Testis (tissue), 3 donors: ENCODE measurements around the gene CD109. TPM values are rescaled to one million over a fixed set of nuclear protein-coding genes. Genes with fewer than 3 reads are reported as not detected.

Source experiments
- DNase-seq: peaks from one replicate; pipeline ENCODE4 v3.0.0-alpha.2; 2019
- H3K27ac ChIP-seq, 2 donors: fragments of 200-600 bp; sonication (generic); one replicate each; pipeline ENCODE4 v1.5.1; 2019
- H3K27me3 ChIP-seq: fragments of 200-600 bp; sonication (generic); one replicate; pipeline ENCODE4 v1.5.1; 2019
- H3K36me3 ChIP-seq: fragments of 200-600 bp; sonication (generic); one replicate; pipeline ENCODE4 v1.5.1; 2017; ENCODE audit warnings: low read depth; ENCODE audit errors: missing control alignments
- H3K4me1 ChIP-seq: fragments of 200-600 bp; sonication (generic); one replicate; pipeline ENCODE4 v1.5.1; 2019
- H3K4me3 ChIP-seq, 2 donors: fragments of 200-600 bp; sonication (generic); one replicate each; pipeline ENCODE4 v1.5.1; 2017 to 2019
- H3K9me3 ChIP-seq: fragments of 200-600 bp; sonication (generic); one replicate; pipeline ENCODE4 v1.5.1; 2017
- POLR2A ChIP-seq: fragments of 450-650 bp; IDR thresholded peaks from one replicate; pipeline ENCODE4 v1.6.1; 2017; ENCODE audit warnings: antibody characterized with exemption, mild to moderate bottlenecking, moderate library complexity
- WGBS, 2 donors: methylation state at CpG; one replicate each; pipeline ENCODE4 v1.1.5; 2018; 5-methylcytosine and 5-hydroxymethylcytosine counted together
- intact Hi-C: fragments of 100-400 bp; cut with DNase I; formaldehyde crosslinking; loops from one replicate; pipeline ENCODE4 v1.15.1; 2023; ENCODE audit warnings: low total_unique reads
- polyA plus RNA-seq: library from polyadenylated mRNA; stranded (reverse); fragments of 350-450 nt; fragmentation: Illumina TruSeq; extraction: RNeasy Lipid Tissue Mini Kit (QIAGEN cat#74804); gene quantifications from one replicate; pipeline ENCODE4 v1.2.3, GENCODE V29; 2014; ENCODE audit warnings: low read depth, low replicate concordance; ENCODE audit not compliant: insufficient read depth
- total RNA-seq, 2 donors: library from RNA; depleted of rRNA; stranded (reverse); fragments of >200 nt; gene quantifications; one replicate each; pipeline ENCODE4 v1.2.3, GENCODE V29; 2016
- TF ChIP-seq, protein P1 (sequence below), 3 experiments: fragments of 450-650 bp in 2 of 3; fragments of 200-600 bp in 1 of 3; sonication (generic) in 1 of 3; IDR thresholded peaks; one replicate each; pipeline ENCODE4 v1.5.1; 2016 to 2019; ENCODE audit warnings: antibody characterized with exemption in 3 of 3, mild to moderate bottlenecking in 2 of 3, moderate library complexity in 1 of 3

Gene CD109
- total and polyA plus RNA-seq, 3 donors from 2014 or later = 4.0 to 7.0 (median 5.4) TPM

DNA sequence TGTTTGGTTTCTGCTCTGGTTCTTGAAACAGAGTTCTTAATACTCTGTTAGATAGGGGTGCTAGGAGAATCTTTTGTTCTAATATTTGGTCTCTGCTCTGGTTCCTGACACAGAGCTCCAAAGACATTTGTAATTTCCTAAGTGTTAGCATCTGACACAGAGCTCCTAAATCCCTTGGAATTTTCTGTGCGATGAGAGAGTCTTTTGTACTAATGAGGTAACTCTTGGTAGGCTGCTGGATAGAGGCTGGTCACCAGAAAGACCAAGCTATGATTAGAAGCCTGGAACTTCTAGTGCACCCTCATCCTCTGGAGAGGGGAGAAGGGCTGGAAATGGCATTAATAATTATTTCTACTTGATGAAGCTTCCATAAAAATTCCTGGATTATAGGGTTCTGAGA lies 7.7 kb upstream of the CD109 start:
- Histone ChIP-seq H3K4me3 (no peak overlapping the region), H3K27me3 (no peaks in the 10 kb centered on the region), H3K9me3 (no peaks in the 10 kb centered on the region), H3K4me1 (no peaks in the 10 kb centered on the region), H3K36me3 (no peaks in the 10 kb centered on the region), H3K27ac (no peak overlapping the region)
- intact Hi-C loops = no loop called here
- no peak for DNase-seq
- TF ChIP-seq, protein P1, sequence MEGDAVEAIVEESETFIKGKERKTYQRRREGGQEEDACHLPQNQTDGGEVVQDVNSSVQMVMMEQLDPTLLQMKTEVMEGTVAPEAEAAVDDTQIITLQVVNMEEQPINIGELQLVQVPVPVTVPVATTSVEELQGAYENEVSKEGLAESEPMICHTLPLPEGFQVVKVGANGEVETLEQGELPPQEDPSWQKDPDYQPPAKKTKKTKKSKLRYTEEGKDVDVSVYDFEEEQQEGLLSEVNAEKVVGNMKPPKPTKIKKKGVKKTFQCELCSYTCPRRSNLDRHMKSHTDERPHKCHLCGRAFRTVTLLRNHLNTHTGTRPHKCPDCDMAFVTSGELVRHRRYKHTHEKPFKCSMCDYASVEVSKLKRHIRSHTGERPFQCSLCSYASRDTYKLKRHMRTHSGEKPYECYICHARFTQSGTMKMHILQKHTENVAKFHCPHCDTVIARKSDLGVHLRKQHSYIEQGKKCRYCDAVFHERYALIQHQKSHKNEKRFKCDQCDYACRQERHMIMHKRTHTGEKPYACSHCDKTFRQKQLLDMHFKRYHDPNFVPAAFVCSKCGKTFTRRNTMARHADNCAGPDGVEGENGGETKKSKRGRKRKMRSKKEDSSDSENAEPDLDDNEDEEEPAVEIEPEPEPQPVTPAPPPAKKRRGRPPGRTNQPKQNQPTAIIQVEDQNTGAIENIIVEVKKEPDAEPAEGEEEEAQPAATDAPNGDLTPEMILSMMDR (IDR thresholded peaks at IDR 0.05) = no peak
- TF ChIP-seq POLR2A = no peak
- WGBS, 2 donors = 73 to 91% methylated on average over 1 of the region's 1 CpG

DNA sequence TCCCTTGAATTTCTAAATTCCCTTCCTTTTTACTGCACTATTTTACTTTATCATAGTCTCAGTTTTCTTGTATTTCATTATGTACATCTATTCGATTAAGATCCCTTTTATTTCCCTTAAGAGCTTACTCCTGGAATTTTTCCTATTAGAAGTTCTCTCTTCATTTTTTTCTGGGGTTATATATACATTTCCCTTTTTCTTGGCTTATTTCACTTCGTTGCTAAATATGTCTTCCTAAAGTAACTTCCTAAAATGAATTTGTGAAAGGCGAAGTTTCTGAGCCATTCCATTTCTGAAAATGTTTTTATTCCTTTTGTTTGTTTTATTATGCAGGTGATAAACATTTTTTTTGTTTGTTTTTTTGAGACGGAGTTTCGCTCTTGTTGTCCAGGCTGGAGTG lies 5.9 kb upstream of the CD109 start:
- H3K9me3 ChIP-seq = no peaks in the 10 kb centered on the region
- intact Hi-C loops = no loop called here
- TF ChIP-seq, protein P1 (IDR thresholded peaks at IDR 0.05) = no peak
- no peak for TF ChIP-seq POLR2A
- H3K27me3 ChIP-seq = no peaks in the 10 kb centered on the region
- no peak for DNase-seq
- no peak overlapping the region for H3K4me3 ChIP-seq
- 90 to 94% methylated on average over 5 of the region's 5 CpGs for WGBS, 2 donors
- no peak overlapping the region for H3K27ac ChIP-seq
- no peaks in the 10 kb centered on the region for H3K4me1 ChIP-seq
- no peaks in the 10 kb centered on the region for H3K36me3 ChIP-seq

DNA sequence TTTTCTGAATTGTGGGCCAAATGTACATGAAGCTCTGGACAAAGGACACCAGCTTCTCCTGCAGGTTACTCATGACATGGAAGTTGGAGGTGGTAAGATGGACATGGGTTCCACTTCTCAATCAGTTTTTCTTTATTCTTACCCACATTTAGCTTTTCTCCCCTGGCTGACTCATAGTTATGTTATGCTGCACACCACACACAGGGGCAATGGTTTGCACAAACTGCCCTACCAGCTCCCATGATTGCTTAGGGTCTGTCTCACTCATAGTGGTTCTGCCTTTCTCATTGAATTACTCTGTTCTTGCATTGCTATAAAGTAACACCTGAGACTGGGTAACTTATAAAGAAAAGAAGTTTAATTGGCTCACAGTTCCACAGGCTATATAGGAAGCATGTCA lies 4.5 kb upstream of the CD109 start:
- H3K4me3 ChIP-seq = no peak overlapping the region
- intact Hi-C loops = no loop called here
- H3K27me3 ChIP-seq = no peaks in the 10 kb centered on the region
- TF ChIP-seq POLR2A = no peak
- TF ChIP-seq, protein P1 (IDR thresholded peaks at IDR 0.05) = no peak
- H3K36me3 ChIP-seq = no peaks in the 10 kb centered on the region
- no peaks in the 10 kb centered on the region for H3K9me3 ChIP-seq
- no peaks in the 10 kb centered on the region for H3K4me1 ChIP-seq
- H3K27ac ChIP-seq = no peak overlapping the region
- DNase-seq = no peak

GRCh38 chr6:73694711-73695411 lies 1.1 kb upstream of the CD109 start:
- intact Hi-C loops = no loop called here
- WGBS, 2 donors = 58 to 64% methylated on average over 5 of the region's 5 CpGs
- no peaks in the 10 kb centered on the region for H3K27me3 ChIP-seq
- no peak overlapping the region for H3K4me3 ChIP-seq
- H3K27ac ChIP-seq = no peak overlapping the region
- H3K4me1 ChIP-seq = no peaks in the 10 kb centered on the region
- no peaks in the 10 kb centered on the region for H3K36me3 ChIP-seq
- H3K9me3 ChIP-seq = no peaks in the 10 kb centered on the region
- DNase-seq = no peak
- TF ChIP-seq, protein P1 (IDR thresholded peaks at IDR 0.05) = no peak
- TF ChIP-seq POLR2A = no peak
